AG04450 (cell line): Measurements from ENCODE around the gene RASGRP3. TPM values are rescaled to one million over a fixed set of nuclear protein-coding genes. Genes with fewer than 3 reads are reported as not detected.

Experiments used
- CTCF ChIA-PET: fragments of 300-600, 350-600 bp; formaldehyde crosslinking; extraction: SDS; loops from one replicate; lab custom pipeline; 2022; ENCODE audit warnings: antibody characterized with exemption, inconsistent platforms; lab: Charles Lee
- POLR2A ChIA-PET: fragments of 350-600 bp; formaldehyde crosslinking; extraction: SDS; loops from one replicate; lab custom pipeline; 2021; ENCODE audit warnings: antibody characterized with exemption, inconsistent platforms; lab: Yijun Ruan, JAX
- DNase-seq: peaks from one replicate; pipeline ENCODE4 v3.0.0-alpha.2; 2011; ENCODE audit warnings: low read depth, low spot score
- H3K27ac ChIP-seq: one replicate; pipeline ENCODE4 v1.5.1; 2012; ENCODE audit warnings: low read depth, low read length, control low read depth
- H3K27me3 ChIP-seq: one replicate; pipeline ENCODE4 v1.6.0; 2012; ENCODE audit warnings: low read length; ENCODE audit not compliant: control insufficient read depth, insufficient read depth
- H3K4me3 ChIP-seq: 2 replicates; pipeline ENCODE4 v1.5.1; 2011; ENCODE audit warnings: mild to moderate bottlenecking, low read depth, low read length, control low read depth
- H3K9me3 ChIP-seq: 2 replicates; pipeline ENCODE4 v1.5.1; 2012; ENCODE audit warnings: low read length; ENCODE audit not compliant: control insufficient read depth, insufficient read depth
- CTCF ChIP-seq: IDR thresholded peaks from 2 replicates; pipeline ENCODE4 v1.5.1; 2011; ENCODE audit warnings: low read depth, low read length, control low read depth, inconsistent platforms
- polyA plus RNA-seq: library from polyadenylated mRNA; depleted of rRNA; stranded (reverse); fragments of >200 nt; gene quantifications from 2 replicates; pipeline ENCODE4 v1.2.3, GENCODE V29; 2011

The RASGRP3 gene
- polyA plus RNA-seq, 1 experiment: 1.4 TPM

GRCh38 chr2:33532966-33533365, 56.5 kb downstream of the RASGRP3 start:
- Histone ChIP-seq H3K9me3 (peaks cover 4% of the 10 kb centered on the region), H3K27ac (no peak overlapping the region), H3K27me3 (no peaks in the 10 kb centered on the region), H3K4me3 (no peak overlapping the region)
- POLR2A ChIA-PET: no interaction called here
- no peak for TF ChIP-seq CTCF
- no peak for DNase-seq
- CTCF ChIA-PET: no interaction called here

GRCh38 chr2:33535421-33535820, 59.0 kb downstream of the RASGRP3 start:
- no peak for DNase-seq
- Histone ChIP-seq H3K9me3 (peaks cover 4% of the 10 kb centered on the region), H3K27ac (no peak overlapping the region), H3K4me3 (no peak overlapping the region), H3K27me3 (no peaks in the 10 kb centered on the region)
- no peak for TF ChIP-seq CTCF
- CTCF ChIA-PET: interaction anchor here (1.4 kb wide), 1 partner anchor 60 kb away, joined by 5 read pairs; no protein-coding TSS in a partner anchor
- POLR2A ChIA-PET: no interaction called here

GRCh38 chr2:33541243-33541642, 64.8 kb downstream of the RASGRP3 start:
- POLR2A ChIA-PET: no interaction called here
- no peak for TF ChIP-seq CTCF
- DNase-seq: no peak
- CTCF ChIA-PET: interaction anchor here (1.5 to 1.8 kb wide), 2 partner anchors 66 to 145 kb away, joined by 4 to 5 read pairs; no protein-coding TSS in a partner anchor
- Histone ChIP-seq H3K27ac (no peak overlapping the region), H3K4me3 (no peak overlapping the region), H3K27me3 (no peaks in the 10 kb centered on the region), H3K9me3 (peaks cover 4% of the 10 kb centered on the region)

- TF ChIP-seq CTCF: no peak
- POLR2A ChIA-PET: no interaction called here
- CTCF ChIA-PET: no interaction called here
Observed at GRCh38 chr2:33550206-33550605, 73.8 kb downstream of the RASGRP3 start.

GRCh38 chr2:33552758-33553461, 76.5 kb downstream of the RASGRP3 start:
- Histone ChIP-seq H3K27me3 (no peaks in the 10 kb centered on the region), H3K27ac (no peak overlapping the region), H3K4me3 (no peak overlapping the region), H3K9me3 (no peaks in the 10 kb centered on the region)
- no peak for TF ChIP-seq CTCF
- POLR2A ChIA-PET: no interaction called here
- CTCF ChIA-PET: interaction anchor here (0.6 kb wide), 1 partner anchor 165 kb away, joined by 3 read pairs; no protein-coding TSS in a partner anchor
- no peak for DNase-seq

More at GRCh38 chr2:33550206-33550605, 73.8 kb downstream of the RASGRP3 start:
- no peaks in the 10 kb centered on the region for H3K27me3 ChIP-seq
- no peaks in the 10 kb centered on the region; the same call in 1 of the 2 replicates for H3K9me3 ChIP-seq
- DNase-seq: no peak
- no peak overlapping the region for H3K27ac ChIP-seq
- H3K4me3 ChIP-seq: no peak overlapping the region
